ENCODE data around the gene TSPAN5. TPM values are rescaled to one million over a fixed set of nuclear protein-coding genes. Genes with fewer than 3 reads are reported as not detected.

TSPAN5 gene
- total and polyA plus RNA-seq, 9 of the 15 experiments (the other 6 are each of a cell fraction or from before 2014, with no cell fraction given) = 0.58 to 6.6 (median 0.73) TPM

GRCh38 chr4:98646422-98646821, 12.0 kb downstream of the TSPAN5 start (continued):
- no peak for TF ChIP-seq CTBP1 (IDR thresholded peaks at IDR 0.05; ENCODE audit: borderline replicate concordance)

- no peaks in the 10 kb centered on the region for H3K79me2 ChIP-seq (ENCODE audit: control insufficient read depth, insufficient read depth, low read length)
- ChIA-PET POLR2A (no interaction called here), CTCF (ENCODE audit: low intra/inter-chr PET ratio) (no interaction called here)
- no TSS peak for BruUV-seq (replicated peaks)
- H3K9me1 ChIP-seq (ENCODE audit: control insufficient read depth, insufficient read depth, low read length) = no peaks in the 10 kb centered on the region
- in situ Hi-C loops (cut with MboI) (no loop called here), intact Hi-C loops (cut with micrococcal nuclease) (no loop called here)
- no peak overlapping the region for H3K4me2 ChIP-seq (ENCODE audit: insufficient read depth, low read length)
- no peaks in the 10 kb centered on the region for H3K9me3 ChIP-seq (replicated peaks; ENCODE audit: control insufficient read depth, insufficient read depth, low read depth, low read length)
- H4K20me1 ChIP-seq (replicated peaks; ENCODE audit: control insufficient read depth, insufficient read depth, low read length) = no peaks in the 10 kb centered on the region
- ATAC-seq = no peak
- no peaks in the 10 kb centered on the region for H3K4me1 ChIP-seq (replicated peaks in 1 of 2; ENCODE audit: control insufficient read depth in 2 of 2, insufficient read depth in 2 of 2, low read length in 2 of 2)
- no peaks in the 10 kb centered on the region for H3K36me3 ChIP-seq (ENCODE audit: control insufficient read depth, insufficient read depth, low read length)
- no peak for FAIRE-seq
- no peak overlapping the region for H2AFZ ChIP-seq (ENCODE audit: low read depth, low read length)
- H3K27me3 ChIP-seq (ENCODE audit: control insufficient read depth in 2 of 2, insufficient read depth in 2 of 2, low read length in 2 of 2) = peaks cover 0 to 2% of the 10 kb centered on the region in 2 experiments; a peak in 1 of 5 replicates
- no peak overlapping the region for H3K9ac ChIP-seq (ENCODE audit: insufficient read depth in 1 of 2, low read depth in 2 of 2, low read length in 2 of 2)
- no peak overlapping the region for H3K4me3 ChIP-seq
- WGBS (ENCODE audit: insufficient coverage, low coverage, missing lambda C conversion rate) = 25% methylated on average over 6 of the region's 6 CpGs
- no peak overlapping the region for H3K27ac ChIP-seq (ENCODE audit: extremely low read depth, low read depth, low read length)
- DNase-seq (ENCODE audit: extremely low read depth in 1 of 4, low spot score in 3 of 4) = no peak
- TF ChIP-seq FOXK2 (conservative IDR thresholded peaks at IDR 0.05 in 1 of 2, IDR thresholded peaks at IDR 0.05 in 1 of 2; ENCODE audit: low read depth in 2 of 2) (no peak), ZNF197 (CRISPR knock-in tag; IDR thresholded peaks at IDR 0.05; ENCODE audit: low read depth) (no peak), ARHGAP35 (IDR thresholded peaks at IDR 0.05; ENCODE audit: partially characterized antibody) (no peak), CEBPG (CRISPR knock-in tag; IDR thresholded peaks at IDR 0.05) (0 out of 2 replicates have a peak, but pooled peaks have one; percentile 25), CEBPG (tag; conservative IDR thresholded peaks at IDR 0.05 in 1 of 2, IDR thresholded peaks at IDR 0.05 in 1 of 2) (peak; percentile 40 to 59), HSF4 (CRISPR knock-in tag; IDR thresholded peaks at IDR 0.05; ENCODE audit: borderline replicate concordance) (no peak), MLLT1 (IDR thresholded peaks at IDR 0.05) (no peak), ZC3H11A (IDR thresholded peaks at IDR 0.05; ENCODE audit: low read depth, low read length) (no peak), ZC3H8 (IDR thresholded peaks at IDR 0.05) (no peak), CEBPB (tag; IDR thresholded peaks at IDR 0.05) (peak; percentile 51; the same call in 1 of the 2 replicates), MYNN (IDR thresholded peaks at IDR 0.05) (no peak), MYNN (CRISPR knock-in tag; IDR thresholded peaks at IDR 0.05) (no peak), AFF4 (CRISPR knock-in tag; IDR thresholded peaks at IDR 0.05) (no peak), MEF2D (tag; conservative IDR thresholded peaks at IDR 0.05; ENCODE audit: low read depth) (no peak), CGGBP1 (CRISPR knock-in tag; IDR thresholded peaks at IDR 0.05) (no peak), BCOR (IDR thresholded peaks at IDR 0.05) (no peak)
Measured at GRCh38 chr4:98645527-98645926, 12.9 kb downstream of the TSPAN5 start.

Measured in K562 (cell line).